KMS-11 (cell line): ENCODE measurements around the gene STK32C.

Experiments
- H2AFZ ChIP-seq: fragments of 200-600 bp; sonication (generic); 2 replicates; pipeline ENCODE4 v1.6.1; 2016; ENCODE audit warnings: antibody characterized with exemption, mixed run types, low read depth
- H3K27ac ChIP-seq: fragments of 200-600 bp; sonication (generic); 2 replicates; pipeline ENCODE4 v1.6.1; 2016; ENCODE audit warnings: mild to moderate bottlenecking, mixed run types
- H3K27me3 ChIP-seq: fragments of 200-600 bp; sonication (generic); 2 replicates; pipeline ENCODE4 v1.6.1; 2017; ENCODE audit warnings: mild to moderate bottlenecking, low read depth, mixed run types, moderate library complexity; ENCODE audit not compliant: insufficient read depth
- H3K36me3 ChIP-seq: fragments of 200-600 bp; sonication (generic); 2 replicates; pipeline ENCODE4 v1.6.1; 2017; ENCODE audit warnings: mild to moderate bottlenecking, mixed run types; ENCODE audit not compliant: insufficient read depth
- H3K4me1 ChIP-seq: fragments of 200-600 bp; sonication (generic); 2 replicates; pipeline ENCODE4 v1.6.1; 2016; ENCODE audit warnings: mild to moderate bottlenecking, low read depth, mixed run types; ENCODE audit not compliant: poor library complexity, severe bottlenecking
- H3K4me2 ChIP-seq: fragments of 200-600 bp; sonication (generic); 2 replicates; pipeline ENCODE4 v1.7.0; 2016; ENCODE audit warnings: mild to moderate bottlenecking, mixed run types
- H3K4me3 ChIP-seq: fragments of 200-600 bp; sonication (generic); IDR thresholded peaks from 2 replicates; pipeline ENCODE4 v1.6.1; 2017; ENCODE audit warnings: low read depth, low read length, mixed read lengths; ENCODE audit not compliant: insufficient read depth
- H3K79me2 ChIP-seq: fragments of 200-600 bp; sonication (generic); 2 replicates; pipeline ENCODE4 v1.6.1; 2016; ENCODE audit warnings: low read depth, mixed run types; ENCODE audit not compliant: insufficient read depth
- H3K9ac ChIP-seq: fragments of 200-600 bp; sonication (generic); 2 replicates; pipeline ENCODE4 v1.6.1; 2016; ENCODE audit warnings: mild to moderate bottlenecking, mixed run types
- H4K20me1 ChIP-seq: fragments of 200-600 bp; sonication (generic); 2 replicates; pipeline ENCODE4 v1.6.1; 2016; ENCODE audit warnings: mild to moderate bottlenecking, mixed run types; ENCODE audit not compliant: insufficient read depth
- TF ChIP-seq, protein P1 (sequence below): fragments of 200-600 bp; sonication (generic); conservative IDR thresholded peaks from 2 replicates; pipeline ENCODE4 v1.6.1; 2017; ENCODE audit warnings: low read depth, mild to moderate bottlenecking, antibody characterized with exemption, low read length, moderate library complexity, mixed read lengths

Gene STK32C

DNA sequence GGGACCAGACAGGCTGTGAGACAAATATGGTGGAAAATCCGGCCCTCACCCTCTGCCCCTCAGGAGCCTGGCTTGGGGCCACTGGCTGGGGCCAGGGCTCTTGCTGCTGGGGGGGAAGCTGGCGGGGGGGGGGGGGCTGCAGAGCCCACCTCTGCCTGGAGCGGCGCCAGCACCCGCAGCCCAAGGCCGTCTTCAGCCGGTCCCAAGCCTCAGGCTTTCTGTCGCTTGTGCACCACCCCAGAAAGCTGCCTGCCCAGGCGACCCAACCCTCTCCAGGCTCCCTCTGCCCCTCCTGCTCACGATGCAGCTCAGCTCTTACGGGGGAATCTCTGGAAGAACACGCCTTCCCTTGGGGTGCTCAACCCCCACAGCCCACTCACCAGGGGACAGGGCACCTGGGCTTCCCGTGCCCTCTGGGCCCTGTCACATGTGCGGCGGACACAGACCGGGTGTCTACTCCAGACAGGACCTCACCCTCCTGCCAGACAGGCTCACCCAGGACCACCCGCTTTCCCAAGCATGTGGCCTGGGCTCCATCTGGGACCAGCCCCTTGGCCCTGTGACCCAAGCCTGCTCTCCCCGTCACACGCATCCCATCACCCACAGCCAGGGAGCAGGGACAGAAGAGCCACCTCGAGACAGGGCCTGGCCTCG, 77.1 kb downstream of the STK32C start:
- no peak overlapping the region for H2AFZ ChIP-seq
- no peaks in the 10 kb centered on the region for H4K20me1 ChIP-seq
- no peak overlapping the region for H3K4me3 ChIP-seq
- no peak overlapping the region for H3K4me2 ChIP-seq
- H3K4me1 ChIP-seq = no peaks in the 10 kb centered on the region
- H3K27ac ChIP-seq = no peak overlapping the region
- H3K9ac ChIP-seq = no peak overlapping the region
- H3K36me3 ChIP-seq = no peaks in the 10 kb centered on the region
- H3K79me2 ChIP-seq = no peaks in the 10 kb centered on the region
- TF ChIP-seq, protein P1, sequence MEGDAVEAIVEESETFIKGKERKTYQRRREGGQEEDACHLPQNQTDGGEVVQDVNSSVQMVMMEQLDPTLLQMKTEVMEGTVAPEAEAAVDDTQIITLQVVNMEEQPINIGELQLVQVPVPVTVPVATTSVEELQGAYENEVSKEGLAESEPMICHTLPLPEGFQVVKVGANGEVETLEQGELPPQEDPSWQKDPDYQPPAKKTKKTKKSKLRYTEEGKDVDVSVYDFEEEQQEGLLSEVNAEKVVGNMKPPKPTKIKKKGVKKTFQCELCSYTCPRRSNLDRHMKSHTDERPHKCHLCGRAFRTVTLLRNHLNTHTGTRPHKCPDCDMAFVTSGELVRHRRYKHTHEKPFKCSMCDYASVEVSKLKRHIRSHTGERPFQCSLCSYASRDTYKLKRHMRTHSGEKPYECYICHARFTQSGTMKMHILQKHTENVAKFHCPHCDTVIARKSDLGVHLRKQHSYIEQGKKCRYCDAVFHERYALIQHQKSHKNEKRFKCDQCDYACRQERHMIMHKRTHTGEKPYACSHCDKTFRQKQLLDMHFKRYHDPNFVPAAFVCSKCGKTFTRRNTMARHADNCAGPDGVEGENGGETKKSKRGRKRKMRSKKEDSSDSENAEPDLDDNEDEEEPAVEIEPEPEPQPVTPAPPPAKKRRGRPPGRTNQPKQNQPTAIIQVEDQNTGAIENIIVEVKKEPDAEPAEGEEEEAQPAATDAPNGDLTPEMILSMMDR = no peak
- peaks cover 37% of the 10 kb centered on the region; the same call in 1 of the 2 replicates for H3K27me3 ChIP-seq

DNA sequence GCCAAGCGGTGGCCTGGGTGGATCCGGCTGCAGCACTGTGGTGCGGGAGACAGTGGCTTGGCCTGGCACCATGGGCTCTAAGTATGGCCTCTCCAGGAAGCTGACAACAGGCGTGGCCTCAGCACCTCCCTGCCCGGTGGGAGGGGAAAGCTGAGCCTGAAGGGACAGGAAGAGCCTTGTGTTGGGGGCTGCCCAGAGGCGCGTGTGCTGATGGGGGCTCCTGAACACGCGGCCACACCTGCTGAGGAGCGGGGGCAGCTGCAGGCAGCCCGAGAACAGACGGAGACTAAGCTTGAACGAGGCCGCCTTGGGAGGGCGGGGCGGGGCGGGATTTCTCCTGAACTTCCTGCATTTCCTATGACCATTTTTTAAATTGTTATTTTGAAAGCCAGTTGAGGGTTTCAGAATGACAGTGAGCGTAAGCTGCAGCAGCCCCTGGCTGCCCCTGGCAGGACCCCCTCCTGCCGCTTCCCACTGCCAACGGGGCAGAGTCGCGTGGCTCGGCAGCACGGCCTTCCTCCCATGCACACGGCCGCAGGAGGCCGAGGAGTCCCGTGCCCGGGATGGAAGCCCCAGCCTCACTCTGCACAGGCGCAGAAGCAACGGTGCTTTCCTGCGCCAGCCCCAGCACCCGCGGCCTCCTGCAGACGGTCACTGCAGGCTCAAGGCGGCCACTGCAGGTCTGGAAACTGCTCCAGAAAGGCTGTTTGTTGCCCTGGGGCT, 77.8 kb downstream of the STK32C start:
- Histone ChIP-seq H3K36me3 (no peaks in the 10 kb centered on the region), H3K27ac (no peak overlapping the region), H4K20me1 (no peaks in the 10 kb centered on the region), H3K4me1 (no peaks in the 10 kb centered on the region), H2AFZ (no peak overlapping the region), H3K27me3 (peaks cover 32% of the 10 kb centered on the region; the same call in 1 of the 2 replicates), H3K4me2 (no peak overlapping the region), H3K9ac (no peak overlapping the region), H3K4me3 (no peak overlapping the region), H3K79me2 (no peaks in the 10 kb centered on the region)
- TF ChIP-seq, protein P1 = no peak

DNA sequence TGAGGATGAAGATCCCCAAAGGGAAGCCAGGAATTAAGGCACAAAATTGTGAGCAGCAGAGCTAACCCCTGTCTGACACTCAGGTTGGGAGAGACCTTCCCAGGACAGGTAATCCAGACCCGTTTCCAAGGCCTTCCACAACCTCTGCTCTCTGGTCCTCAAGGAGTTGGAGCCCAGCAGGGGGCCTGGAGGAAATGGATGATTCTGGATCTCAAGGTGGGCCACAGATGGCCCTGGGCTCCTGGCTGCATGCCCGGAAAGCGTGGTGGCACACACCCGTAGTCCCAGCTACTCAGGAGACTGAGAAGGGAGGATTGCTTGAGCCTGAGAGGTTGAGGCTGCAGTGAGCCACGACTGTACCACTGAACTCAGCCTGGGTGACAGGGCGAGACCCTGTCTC, 78.7 kb downstream of the STK32C start:
- H3K27ac ChIP-seq = no peak overlapping the region
- H3K79me2 ChIP-seq = no peaks in the 10 kb centered on the region
- TF ChIP-seq, protein P1 = no peak
- H3K4me3 ChIP-seq = no peak overlapping the region
- no peaks in the 10 kb centered on the region for H3K36me3 ChIP-seq
- H3K27me3 ChIP-seq = peaks cover 26% of the 10 kb centered on the region; the same call in 1 of the 2 replicates
- no peak overlapping the region for H3K4me2 ChIP-seq
- no peaks in the 10 kb centered on the region for H3K4me1 ChIP-seq
- H3K9ac ChIP-seq = no peak overlapping the region
- H4K20me1 ChIP-seq = no peaks in the 10 kb centered on the region
- H2AFZ ChIP-seq = no peak overlapping the region

DNA sequence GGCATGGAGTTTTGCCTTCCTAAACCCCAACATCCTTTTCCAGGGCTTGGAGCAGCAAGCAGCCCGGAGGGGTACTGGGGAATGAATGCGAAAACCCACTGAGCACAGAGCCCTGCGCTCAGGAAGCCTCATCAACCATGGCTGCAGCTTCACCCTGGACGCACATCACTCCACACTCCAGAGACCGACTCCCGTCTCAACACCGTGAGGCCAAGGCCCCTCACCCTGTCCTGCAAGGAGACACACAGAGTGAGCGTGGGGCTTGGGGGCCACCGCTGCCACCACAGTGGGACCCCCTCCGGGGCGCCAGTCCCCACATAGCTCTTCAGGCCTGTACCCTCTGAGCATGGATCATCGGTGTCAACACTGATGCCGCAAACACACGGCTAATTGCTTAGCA, 79.1 kb downstream of the STK32C start:
- Histone ChIP-seq H3K79me2 (no peaks in the 10 kb centered on the region), H3K9ac (no peak overlapping the region), H3K4me1 (no peaks in the 10 kb centered on the region), H3K4me2 (no peak overlapping the region), H4K20me1 (no peaks in the 10 kb centered on the region), H2AFZ (no peak overlapping the region), H3K27me3 (peaks cover 26% of the 10 kb centered on the region; the same call in 1 of the 2 replicates), H3K36me3 (no peaks in the 10 kb centered on the region), H3K4me3 (no peak overlapping the region), H3K27ac (no peak overlapping the region)
- TF ChIP-seq, protein P1 = no peak
